ENCODE measurements around the gene MZB1.

The MZB1 gene

GRCh38 chr5:139394123-139394653, 4.5 kb upstream of the MZB1 start:
- Histone ChIP-seq H3K14ac (ENCODE audit: low read length in 2 of 2) (no peak overlapping the region), H2AK5ac (ENCODE audit: low read length, severe bottlenecking) (no peak overlapping the region), H3K27ac (ENCODE audit: low read length, poor library complexity, severe bottlenecking) (no peak overlapping the region), H4K8ac (ENCODE audit: low read length) (peak overlapping the region; percentile 59), H4K91ac (ENCODE audit: low read length) (peak overlapping the region; percentile 47), H2BK5ac (ENCODE audit: low read depth, low read length, poor library complexity, severe bottlenecking) (no peak overlapping the region), H3K9ac (ENCODE audit: low read length) (peak overlapping the region; percentile 65), H2BK120ac (ENCODE audit: low read depth, low read length) (no peak overlapping the region), H3K23ac (ENCODE audit: low read length in 2 of 2) (peak overlapping the region in 1 of 2 experiments; percentile 57), H3K4me3 (ENCODE audit: insufficient read depth in 1 of 2, low read depth in 1 of 2, low read length in 2 of 2) (peak overlapping the region; percentile 30 to 65), H3K4me2 (ENCODE audit: low read length, poor library complexity, severe bottlenecking) (peak overlapping the region; percentile 27), H3K4ac (ENCODE audit: low read depth in 1 of 2, low read length in 2 of 2) (no peak overlapping the region), H3K27me3 (ENCODE audit: control insufficient read depth in 1 of 2, insufficient read depth in 1 of 2, low read length in 2 of 2) (peaks cover 18 to 29% of the 10 kb centered on the region in 2 experiments), H3K36me3 (ENCODE audit: control insufficient read depth in 1 of 2, insufficient read depth in 2 of 2, low read depth in 1 of 2, low read length in 2 of 2) (peaks cover 0 to 3% of the 10 kb centered on the region in 2 experiments), H2BK12ac (ENCODE audit: low read length in 2 of 2) (no peak overlapping the region), H2AFZ (ENCODE audit: low read depth, low read length) (no peak overlapping the region), H3K79me1 (replicated peaks; ENCODE audit: low read length, poor library complexity, severe bottlenecking) (no peaks in the 10 kb centered on the region), H3K4me1 (ENCODE audit: control insufficient read depth, insufficient read depth, low read depth, low read length) (peaks cover 32% of the 10 kb centered on the region), H2BK15ac (ENCODE audit: low read depth, poor library complexity, severe bottlenecking) (peak overlapping the region; percentile 91), H3K9me3 (ENCODE audit: control insufficient read depth, low read length) (no peaks in the 10 kb centered on the region), H3K18ac (ENCODE audit: low read depth in 1 of 2, low read length in 2 of 2) (peak overlapping the region in 1 of 2 experiments; percentile 30)
- 3% methylated on average over 43 of the region's 62 CpGs for WGBS
- DNase-seq = peak; percentile 64

GRCh38 chr5:139393497-139394122, 3.9 kb upstream of the MZB1 start:
- no peaks in the 10 kb centered on the region for H3K79me1 ChIP-seq (replicated peaks; ENCODE audit: low read length, poor library complexity, severe bottlenecking)

GRCh38 chr5:139392678-139393496, 3.2 kb upstream of the MZB1 start:
- H4K91ac ChIP-seq (ENCODE audit: low read length) = no peak overlapping the region
- WGBS = 4% methylated on average over 77 of the region's 77 CpGs

More at GRCh38 chr5:139393497-139394122, 3.9 kb upstream of the MZB1 start:
- Histone ChIP-seq H3K14ac (ENCODE audit: low read length in 2 of 2) (no peak overlapping the region), H3K4me3 (ENCODE audit: insufficient read depth in 1 of 2, low read depth in 1 of 2, low read length in 2 of 2) (peak overlapping the region; percentile 30 to 65), H3K36me3 (ENCODE audit: control insufficient read depth in 1 of 2, insufficient read depth in 2 of 2, low read depth in 1 of 2, low read length in 2 of 2) (peaks cover 0 to 3% of the 10 kb centered on the region in 2 experiments), H2BK15ac (ENCODE audit: low read depth, poor library complexity, severe bottlenecking) (peak overlapping the region; percentile 58), H3K9ac (ENCODE audit: low read length) (peak overlapping the region; percentile 65), H3K9me3 (ENCODE audit: control insufficient read depth, low read length) (no peaks in the 10 kb centered on the region), H3K27ac (ENCODE audit: low read length, poor library complexity, severe bottlenecking) (no peak overlapping the region), H2BK5ac (ENCODE audit: low read depth, low read length, poor library complexity, severe bottlenecking) (no peak overlapping the region), H3K4ac (ENCODE audit: low read depth in 1 of 2, low read length in 2 of 2) (peak overlapping the region in 1 of 2 experiments; percentile 18), H3K4me2 (ENCODE audit: low read length, poor library complexity, severe bottlenecking) (peak overlapping the region; percentile 60), H3K23ac (ENCODE audit: low read length in 2 of 2) (no peak overlapping the region), H4K8ac (ENCODE audit: low read length) (peak overlapping the region; percentile 59), H2AK5ac (ENCODE audit: low read length, severe bottlenecking) (no peak overlapping the region), H2BK120ac (ENCODE audit: low read depth, low read length) (no peak overlapping the region), H3K18ac (ENCODE audit: low read depth in 1 of 2, low read length in 2 of 2) (peak overlapping the region; percentile 28 to 30), H3K4me1 (ENCODE audit: control insufficient read depth, insufficient read depth, low read depth, low read length) (peaks cover 32% of the 10 kb centered on the region), H2AFZ (ENCODE audit: low read depth, low read length) (no peak overlapping the region), H2BK12ac (ENCODE audit: low read length in 2 of 2) (no peak overlapping the region), H3K27me3 (ENCODE audit: control insufficient read depth in 1 of 2, insufficient read depth in 1 of 2, low read length in 2 of 2) (peaks cover 18 to 29% of the 10 kb centered on the region in 2 experiments), H4K91ac (ENCODE audit: low read length) (peak overlapping the region; percentile 31)
- DNase-seq = no peak
- whole genome bisulfite sequencing = 11% methylated on average over 49 of the region's 49 CpGs

GRCh38 chr5:139392324-139392677, 2.6 kb upstream of the MZB1 start:
- Histone ChIP-seq H3K27ac (ENCODE audit: low read length, poor library complexity, severe bottlenecking) (no peak overlapping the region), H3K79me1 (replicated peaks; ENCODE audit: low read length, poor library complexity, severe bottlenecking) (no peaks in the 10 kb centered on the region), H4K91ac (ENCODE audit: low read length) (no peak overlapping the region), H2BK5ac (ENCODE audit: low read depth, low read length, poor library complexity, severe bottlenecking) (no peak overlapping the region), H3K9me3 (ENCODE audit: control insufficient read depth, low read length) (no peaks in the 10 kb centered on the region), H3K4me3 (ENCODE audit: insufficient read depth in 1 of 2, low read depth in 1 of 2, low read length in 2 of 2) (peak overlapping the region; percentile 41 to 65), H2AFZ (ENCODE audit: low read depth, low read length) (no peak overlapping the region), H3K36me3 (ENCODE audit: control insufficient read depth in 1 of 2, insufficient read depth in 2 of 2, low read depth in 1 of 2, low read length in 2 of 2) (peaks cover 0 to 3% of the 10 kb centered on the region in 2 experiments), H3K4ac (ENCODE audit: low read depth in 1 of 2, low read length in 2 of 2) (no peak overlapping the region), H3K4me2 (ENCODE audit: low read length, poor library complexity, severe bottlenecking) (peak overlapping the region; percentile 60), H3K14ac (ENCODE audit: low read length in 2 of 2) (no peak overlapping the region), H3K9ac (ENCODE audit: low read length) (no peak overlapping the region), H2AK5ac (ENCODE audit: low read length, severe bottlenecking) (no peak overlapping the region), H2BK12ac (ENCODE audit: low read length in 2 of 2) (no peak overlapping the region), H2BK15ac (ENCODE audit: low read depth, poor library complexity, severe bottlenecking) (no peak overlapping the region), H2BK120ac (ENCODE audit: low read depth, low read length) (peak overlapping the region; percentile 12), H3K4me1 (ENCODE audit: control insufficient read depth, insufficient read depth, low read depth, low read length) (peaks cover 37% of the 10 kb centered on the region), H3K27me3 (ENCODE audit: control insufficient read depth in 1 of 2, insufficient read depth in 1 of 2, low read length in 2 of 2) (peaks cover 18 to 29% of the 10 kb centered on the region in 2 experiments), H3K18ac (ENCODE audit: low read depth in 1 of 2, low read length in 2 of 2) (peak overlapping the region in 1 of 2 experiments; percentile 56), H4K8ac (ENCODE audit: low read length) (no peak overlapping the region), H3K23ac (ENCODE audit: low read length in 2 of 2) (no peak overlapping the region)
- 21% methylated on average over 25 of the region's 36 CpGs for WGBS
- DNase-seq = no peak

More at GRCh38 chr5:139392678-139393496, 3.2 kb upstream of the MZB1 start:
- Histone ChIP-seq H2AFZ (ENCODE audit: low read depth, low read length) (peak overlapping the region; percentile 72), H3K23ac (ENCODE audit: low read length in 2 of 2) (peak overlapping the region; percentile 26 to 53), H3K14ac (ENCODE audit: low read length in 2 of 2) (no peak overlapping the region), H3K9ac (ENCODE audit: low read length) (peak overlapping the region; percentile 65), H3K36me3 (ENCODE audit: control insufficient read depth in 1 of 2, insufficient read depth in 2 of 2, low read depth in 1 of 2, low read length in 2 of 2) (peaks cover 0 to 3% of the 10 kb centered on the region in 2 experiments), H2BK120ac (ENCODE audit: low read depth, low read length) (peak overlapping the region; percentile 12), H3K27ac (ENCODE audit: low read length, poor library complexity, severe bottlenecking) (no peak overlapping the region), H3K18ac (ENCODE audit: low read depth in 1 of 2, low read length in 2 of 2) (peak overlapping the region in 1 of 2 experiments; percentile 28), H3K79me1 (replicated peaks; ENCODE audit: low read length, poor library complexity, severe bottlenecking) (no peaks in the 10 kb centered on the region), H2BK5ac (ENCODE audit: low read depth, low read length, poor library complexity, severe bottlenecking) (no peak overlapping the region), H2BK15ac (ENCODE audit: low read depth, poor library complexity, severe bottlenecking) (peak overlapping the region; percentile 35), H3K4me1 (ENCODE audit: control insufficient read depth, insufficient read depth, low read depth, low read length) (peaks cover 37% of the 10 kb centered on the region), H3K4me3 (ENCODE audit: insufficient read depth in 1 of 2, low read depth in 1 of 2, low read length in 2 of 2) (peak overlapping the region; percentile 47 to 65), H3K4me2 (ENCODE audit: low read length, poor library complexity, severe bottlenecking) (peak overlapping the region; percentile 60), H4K8ac (ENCODE audit: low read length) (peak overlapping the region; percentile 86), H3K27me3 (ENCODE audit: control insufficient read depth in 1 of 2, insufficient read depth in 1 of 2, low read length in 2 of 2) (peaks cover 18 to 29% of the 10 kb centered on the region in 2 experiments), H3K4ac (ENCODE audit: low read depth in 1 of 2, low read length in 2 of 2) (no peak overlapping the region), H2AK5ac (ENCODE audit: low read length, severe bottlenecking) (no peak overlapping the region), H3K9me3 (ENCODE audit: control insufficient read depth, low read length) (no peaks in the 10 kb centered on the region), H2BK12ac (ENCODE audit: low read length in 2 of 2) (no peak overlapping the region)
- DNase-seq = peak; percentile 64
